HG03280 (cell line): Measurements from ENCODE around the gene KRT82.
"Not testable (repeated sequence)": the region's sequence is repeated elsewhere in the genome, so short reads cannot be mapped to it uniquely, and the experiment has no call there.

Experiments used
- ATAC-seq: cut with Tn5 transposase; IDR thresholded peaks from one replicate; pipeline ENCODE4 v1.9.1; 2021; ENCODE audit warnings: mild to moderate bottlenecking, moderate library complexity; ENCODE audit not compliant: unreplicated experiment

Gene KRT82

GRCh38 chr12:52413782-52414345, 7.7 kb upstream of the KRT82 start:
- ATAC-seq, result no peak

GRCh38 chr12:52413202-52413601, 7.1 kb upstream of the KRT82 start:
- ATAC-seq, result no peak

GRCh38 chr12:52411815-52412214, 5.7 kb upstream of the KRT82 start:
- ATAC-seq, result no peak

GRCh38 chr12:52410589-52411248, 4.6 kb upstream of the KRT82 start:
- ATAC-seq, result not testable (repeated sequence)

- no peak for ATAC-seq
Measured at GRCh38 chr12:52407918-52408317, 1.8 kb upstream of the KRT82 start.

DNA sequence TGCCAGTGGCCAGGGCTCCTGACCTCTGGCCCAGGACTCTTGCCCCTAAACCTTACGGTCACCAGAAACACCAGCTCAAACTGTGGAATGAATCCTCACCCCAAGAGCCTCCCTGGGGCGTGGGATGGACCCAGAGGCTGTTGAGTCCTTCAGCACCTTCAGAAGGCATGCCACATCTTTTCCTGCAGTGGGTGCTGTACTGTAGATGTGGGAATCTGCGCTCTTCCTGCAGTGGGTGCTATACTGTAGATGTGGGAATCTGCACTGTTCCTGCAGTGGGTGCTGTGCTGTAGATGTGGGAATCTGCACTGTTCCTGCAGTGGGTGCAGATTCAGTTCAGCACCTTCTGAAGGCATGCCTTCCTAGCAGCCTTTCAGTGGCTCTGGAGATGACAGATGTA, 1.2 kb downstream of the KRT82 start:
- no peak for ATAC-seq

- no peak for ATAC-seq
Measured at GRCh38 chr12:52403561-52403960, 2.6 kb downstream of the KRT82 start.

DNA sequence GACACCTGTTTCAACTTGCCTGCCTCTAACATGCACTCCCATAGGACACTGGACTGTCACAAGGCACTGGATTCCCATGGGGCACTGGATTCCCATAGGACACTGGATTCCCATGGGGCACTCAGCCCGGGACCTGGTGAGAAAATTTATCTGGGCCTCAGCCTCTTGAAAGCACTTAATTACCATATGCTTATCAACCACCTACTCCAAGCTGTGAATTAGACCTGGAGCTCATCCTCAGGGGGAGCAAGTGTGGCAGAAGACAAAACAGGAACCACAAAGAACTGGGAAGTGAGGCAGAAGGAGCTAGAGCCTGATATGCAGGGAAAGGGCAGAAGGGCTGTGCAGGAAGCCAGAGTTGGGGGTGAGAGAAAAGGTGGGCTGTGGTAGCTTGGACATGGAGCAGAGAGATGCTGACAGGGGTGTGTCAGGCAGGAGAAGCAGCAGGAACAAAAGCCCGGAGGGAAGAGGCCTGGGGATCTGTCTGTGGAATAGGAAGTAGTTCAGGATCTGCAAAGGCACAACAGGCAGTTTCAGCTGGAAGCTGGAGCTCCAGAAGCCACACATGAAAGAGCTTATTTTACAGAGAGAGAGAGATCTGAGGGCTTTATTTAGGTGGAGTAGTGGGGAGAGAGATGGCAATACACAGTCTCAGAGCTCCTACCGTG, 3.1 kb downstream of the KRT82 start:
- ATAC-seq, result no peak

DNA sequence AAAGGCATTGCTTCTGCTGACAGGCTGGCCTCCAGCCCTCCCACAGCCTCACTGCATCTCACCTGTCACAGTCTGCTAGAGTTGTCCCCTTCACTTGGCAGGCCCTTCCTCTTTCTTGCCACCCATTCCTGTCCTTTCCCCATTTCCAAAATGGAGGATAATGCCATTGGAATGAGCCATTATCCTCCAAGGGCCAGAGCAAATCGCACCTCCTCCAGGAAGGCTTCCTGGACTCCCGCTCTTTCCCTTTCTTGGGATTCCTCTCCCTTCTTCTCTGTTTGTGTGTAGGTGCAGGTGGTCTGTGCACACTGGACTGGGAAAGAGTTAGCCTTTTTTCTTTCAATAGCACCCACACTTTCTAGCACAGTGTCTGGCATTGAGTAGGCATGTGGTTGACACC, 3.8 kb downstream of the KRT82 start:
- no peak for ATAC-seq

- no peak for ATAC-seq
Measured at GRCh38 chr12:52401926-52402325, 4.2 kb downstream of the KRT82 start.

- no peak for ATAC-seq
Measured at GRCh38 chr12:52401526-52401925, 4.6 kb downstream of the KRT82 start.

DNA sequence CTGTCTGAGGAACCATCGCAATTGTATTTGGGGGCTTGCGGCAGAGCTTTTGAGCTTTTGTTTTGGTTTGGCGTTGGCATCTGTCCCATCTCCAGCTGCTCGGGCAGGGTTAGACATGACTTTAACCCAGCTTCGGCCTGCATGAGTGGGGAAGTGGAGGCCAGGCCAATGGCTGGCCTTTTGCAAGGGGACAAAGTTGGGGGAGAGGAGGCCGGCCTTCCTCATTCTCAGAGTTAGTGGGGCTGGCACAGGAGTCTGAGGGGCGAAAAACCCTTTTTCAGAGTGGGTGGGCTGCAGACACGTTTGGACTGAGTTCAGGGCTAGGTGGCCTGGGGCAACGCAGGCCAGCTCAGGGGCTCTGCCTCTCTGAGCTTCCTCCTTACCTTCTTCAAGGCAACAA, 5.2 kb downstream of the KRT82 start:
- no peak for ATAC-seq

DNA sequence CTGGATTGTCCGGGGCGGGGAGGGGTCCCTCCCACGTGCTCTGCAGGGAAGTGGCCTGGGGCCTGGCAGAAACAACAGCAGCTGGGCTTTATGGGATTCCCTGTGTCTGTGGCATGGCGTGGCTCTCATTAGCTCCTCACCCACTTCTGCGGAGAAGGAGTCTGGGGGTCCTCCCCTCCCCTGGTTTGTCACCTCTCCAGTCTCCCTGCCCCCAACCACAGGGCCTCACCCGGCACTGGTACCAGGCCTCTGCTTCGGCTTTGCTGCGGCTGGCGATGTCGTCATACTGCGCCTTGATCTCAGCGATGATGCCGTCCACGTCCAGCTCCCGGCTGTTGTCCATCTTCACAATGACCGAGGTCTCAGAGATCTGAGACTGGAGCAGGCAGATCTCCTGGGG, 6.4 kb downstream of the KRT82 start:
- ATAC-seq, result no peak

DNA sequence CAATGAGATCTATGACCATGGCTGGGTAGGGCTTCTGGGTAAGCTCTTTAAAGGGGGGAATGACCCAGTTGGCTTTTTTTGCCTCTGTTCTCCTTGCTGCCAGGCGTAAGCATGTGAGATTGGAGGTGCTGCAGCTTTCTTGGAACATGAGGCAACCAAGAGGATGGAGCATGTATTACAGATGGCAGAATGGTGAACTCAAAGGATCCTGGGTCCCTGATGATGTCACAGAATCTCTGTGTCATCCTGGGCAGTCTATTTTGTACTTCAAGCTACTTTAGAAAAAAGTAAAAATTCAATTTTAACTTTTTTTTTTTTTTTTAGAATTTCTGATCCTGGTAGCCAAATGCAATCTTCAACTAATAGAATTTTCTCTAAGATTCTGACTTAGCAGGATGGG, 8.0 kb downstream of the KRT82 start:
- no peak for ATAC-seq

GRCh38 chr12:52396656-52397055, 9.5 kb downstream of the KRT82 start:
- no peak for ATAC-seq

DNA sequence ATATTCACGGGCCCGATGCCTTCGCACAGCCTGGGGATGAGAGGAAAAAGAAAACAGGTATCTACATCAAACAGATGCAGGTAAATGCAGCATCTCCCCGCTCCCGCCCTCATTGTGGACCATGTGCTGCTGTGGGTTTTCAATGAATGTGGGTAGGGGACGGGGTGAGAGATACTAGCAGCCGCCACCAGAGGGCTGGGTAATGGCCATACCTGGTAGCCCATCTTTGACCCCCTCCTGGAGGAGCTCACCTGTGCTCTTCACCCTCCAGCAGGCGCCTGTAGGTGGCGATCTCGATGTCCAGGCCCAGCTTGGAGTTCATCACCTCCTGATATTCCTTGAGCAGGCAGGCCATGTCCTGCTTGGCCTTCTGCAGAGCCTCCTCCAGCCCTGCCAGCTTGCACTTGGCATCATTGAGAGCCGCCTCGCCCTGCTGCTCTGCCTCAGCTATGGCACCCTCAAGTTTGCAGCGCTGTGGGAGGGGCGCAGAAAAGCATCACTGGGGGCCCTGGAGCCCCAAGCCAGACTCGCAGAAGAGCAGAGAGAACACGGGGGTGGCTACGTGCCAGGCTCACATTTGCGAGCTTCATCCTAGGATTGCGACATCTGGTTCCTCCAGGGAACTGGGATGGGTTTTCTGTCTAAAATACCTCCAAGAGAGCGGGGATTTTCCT, 10.2 kb downstream of the KRT82 start:
- ATAC-seq, result no peak

- ATAC-seq, result no peak
Measured at GRCh38 chr12:52394836-52395405, 11.2 kb downstream of the KRT82 start.

- ATAC-seq, result no peak
Measured at GRCh38 chr12:52392465-52393007, 13.6 kb downstream of the KRT82 start.

GRCh38 chr12:52391618-52392002, 14.5 kb downstream of the KRT82 start:
- no peak for ATAC-seq

DNA sequence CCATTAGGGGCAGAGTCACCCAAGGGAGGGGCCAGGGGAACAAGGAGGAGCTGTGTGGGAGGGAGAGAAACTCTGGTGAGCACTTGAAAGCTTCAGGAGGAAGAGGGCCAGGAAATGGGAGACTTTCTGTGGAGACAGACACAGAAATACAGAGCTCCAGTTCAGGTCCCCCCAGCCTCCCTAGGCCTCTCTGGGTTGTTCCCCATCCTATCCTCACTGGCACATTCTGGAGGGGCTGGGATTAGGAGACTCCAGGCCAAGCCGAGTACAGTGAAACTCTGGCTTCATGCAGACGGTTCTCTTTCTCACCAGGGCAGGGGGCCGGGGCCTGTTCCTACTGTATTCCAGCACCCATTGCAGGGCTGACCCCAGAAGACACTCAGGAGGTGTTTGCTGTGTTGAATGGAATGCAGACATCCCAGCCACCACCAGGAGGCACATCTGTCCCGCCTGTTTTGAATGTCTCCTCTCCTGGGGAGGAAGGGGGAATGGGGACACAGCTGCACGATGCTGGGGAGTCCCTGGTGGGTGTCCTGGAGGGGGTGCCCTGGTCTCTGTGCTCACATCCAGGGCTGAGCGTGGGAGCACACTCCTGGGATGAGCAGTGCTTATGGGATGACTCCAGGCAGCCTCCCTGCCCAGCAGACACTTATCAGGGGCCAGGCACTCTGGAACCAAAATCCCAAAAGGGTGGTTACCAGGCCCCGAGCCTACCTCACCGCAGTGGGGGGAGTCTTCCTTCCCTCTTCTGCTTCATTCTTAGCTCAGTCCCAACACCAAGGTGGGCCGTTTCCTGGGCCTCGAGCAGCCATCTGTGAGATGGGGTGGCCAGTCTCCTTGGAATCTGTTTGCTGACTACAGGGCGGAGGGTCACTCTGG, 15.2 kb downstream of the KRT82 start:
- no peak for ATAC-seq
